ENCODE measurements around the gene OR6K2.
A peak's percentile ranks its signal among the peaks of the same experiment; 100 is the strongest.
"Not testable (repeated sequence)": the region's sequence is repeated elsewhere in the genome, so short reads cannot be mapped to it uniquely, and the experiment has no call there.

Gene OR6K2

DNA sequence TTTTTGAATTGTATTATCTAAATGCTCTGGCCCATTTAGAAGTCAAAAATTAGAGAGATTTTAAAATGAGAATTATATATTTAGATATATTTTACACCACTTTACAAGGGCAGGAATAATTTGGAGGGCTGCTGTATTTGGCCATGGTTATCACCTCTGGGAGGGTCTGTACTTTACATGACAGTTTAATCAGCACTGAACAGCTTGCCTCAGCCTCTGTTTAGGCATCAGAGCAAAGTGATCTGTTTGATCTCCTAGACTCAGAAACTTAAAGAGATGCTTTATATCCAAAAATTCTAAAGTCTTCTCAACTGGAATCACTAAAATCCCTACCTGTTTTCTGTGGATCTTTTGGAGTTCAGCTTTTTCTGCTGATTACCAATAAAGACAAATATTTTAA, 8.5 kb downstream of the OR6K2 start:
- TF ChIP-seq, protein P1, sequence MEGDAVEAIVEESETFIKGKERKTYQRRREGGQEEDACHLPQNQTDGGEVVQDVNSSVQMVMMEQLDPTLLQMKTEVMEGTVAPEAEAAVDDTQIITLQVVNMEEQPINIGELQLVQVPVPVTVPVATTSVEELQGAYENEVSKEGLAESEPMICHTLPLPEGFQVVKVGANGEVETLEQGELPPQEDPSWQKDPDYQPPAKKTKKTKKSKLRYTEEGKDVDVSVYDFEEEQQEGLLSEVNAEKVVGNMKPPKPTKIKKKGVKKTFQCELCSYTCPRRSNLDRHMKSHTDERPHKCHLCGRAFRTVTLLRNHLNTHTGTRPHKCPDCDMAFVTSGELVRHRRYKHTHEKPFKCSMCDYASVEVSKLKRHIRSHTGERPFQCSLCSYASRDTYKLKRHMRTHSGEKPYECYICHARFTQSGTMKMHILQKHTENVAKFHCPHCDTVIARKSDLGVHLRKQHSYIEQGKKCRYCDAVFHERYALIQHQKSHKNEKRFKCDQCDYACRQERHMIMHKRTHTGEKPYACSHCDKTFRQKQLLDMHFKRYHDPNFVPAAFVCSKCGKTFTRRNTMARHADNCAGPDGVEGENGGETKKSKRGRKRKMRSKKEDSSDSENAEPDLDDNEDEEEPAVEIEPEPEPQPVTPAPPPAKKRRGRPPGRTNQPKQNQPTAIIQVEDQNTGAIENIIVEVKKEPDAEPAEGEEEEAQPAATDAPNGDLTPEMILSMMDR (IDR thresholded peaks at IDR 0.05; ENCODE audit: low read depth, low read length): no peak
- TF ChIP-seq MYC (IDR thresholded peaks at IDR 0.05; ENCODE audit: low read depth, low read length) (no peak), POLR2A (IDR thresholded peaks at IDR 0.05; ENCODE audit: extremely low read depth, insufficient read length) (no peak)
- TF ChIP-seq, protein P2, sequence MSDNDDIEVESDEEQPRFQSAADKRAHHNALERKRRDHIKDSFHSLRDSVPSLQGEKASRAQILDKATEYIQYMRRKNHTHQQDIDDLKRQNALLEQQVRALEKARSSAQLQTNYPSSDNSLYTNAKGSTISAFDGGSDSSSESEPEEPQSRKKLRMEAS (IDR thresholded peaks at IDR 0.05; ENCODE audit: low read depth, low read length): no peak
- DNase-seq (ENCODE audit: low read depth): no peak
- no peak overlapping the region for H3K4me3 ChIP-seq (ENCODE audit: low read depth, low read length)

DNA sequence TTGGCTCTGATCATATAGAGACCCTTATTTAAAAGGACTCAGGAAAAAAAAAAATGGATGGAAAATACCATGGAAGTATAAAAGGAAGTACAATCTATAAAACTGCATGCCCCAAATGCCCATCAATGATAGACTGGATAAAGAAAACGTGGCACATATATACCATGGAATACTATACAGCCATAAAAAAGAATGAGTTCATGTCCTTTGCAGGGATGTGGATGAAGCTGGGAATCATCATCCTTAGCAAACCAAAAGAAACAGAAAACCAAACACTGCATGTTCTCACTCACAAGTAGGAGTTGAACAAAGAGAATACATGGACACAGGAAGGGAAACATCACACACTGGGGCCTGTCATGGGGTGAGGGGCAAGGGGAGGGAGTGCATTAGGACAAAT, 9.3 kb downstream of the OR6K2 start:
- not testable (repeated sequence) for DNase-seq (ENCODE audit: low read depth); H3K4me3 ChIP-seq (ENCODE audit: low read depth, low read length)

DNA sequence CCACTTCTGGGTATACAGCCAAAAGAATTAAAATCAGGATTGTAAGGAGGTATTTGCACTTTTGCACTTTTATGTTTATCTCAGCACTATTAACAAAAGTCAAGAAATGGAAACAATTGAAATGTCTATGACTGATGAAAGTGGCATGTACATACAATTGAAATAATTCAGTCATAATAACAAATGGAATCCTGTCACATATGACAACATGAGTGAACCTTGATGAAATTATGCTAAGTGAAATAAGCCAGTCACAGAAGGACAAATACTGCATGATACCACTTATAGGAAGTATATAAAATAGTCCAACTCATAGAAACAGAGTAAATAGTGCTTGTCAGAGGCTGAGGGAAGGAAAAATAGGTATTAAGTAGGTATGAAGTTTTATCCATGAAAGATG, 10.6 kb downstream of the OR6K2 start:
- no peak overlapping the region for H3K4me3 ChIP-seq (ENCODE audit: low read depth, low read length)

DNA sequence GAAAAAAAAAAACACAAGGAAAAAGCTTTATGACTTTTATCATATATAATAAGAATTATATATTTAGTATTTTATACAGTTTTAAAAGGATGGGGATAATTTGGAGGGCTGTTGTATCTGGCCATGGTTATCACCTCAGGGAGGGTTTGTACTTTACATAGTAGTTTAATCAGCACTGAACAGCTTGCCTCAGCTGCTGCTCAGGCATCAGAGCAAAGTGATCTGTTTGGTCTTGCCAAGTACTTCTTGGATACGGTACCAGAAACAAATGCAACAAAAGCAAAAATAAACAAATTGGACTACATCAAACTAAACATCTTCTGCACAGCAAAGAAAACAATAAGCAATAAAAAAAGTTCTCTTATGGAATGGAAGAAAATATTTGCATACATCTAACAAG, 11.3 kb downstream of the OR6K2 start:
- no peak overlapping the region for H3K4me3 ChIP-seq (ENCODE audit: low read depth, low read length)
- DNase-seq (ENCODE audit: low read depth): no peak
- no peak for TF ChIP-seq POLR2A (IDR thresholded peaks at IDR 0.05; ENCODE audit: extremely low read depth, insufficient read length)
- no peak for TF ChIP-seq MYC (IDR thresholded peaks at IDR 0.05; ENCODE audit: low read depth, low read length)
- TF ChIP-seq, protein P2 (IDR thresholded peaks at IDR 0.05; ENCODE audit: low read depth, low read length): no peak
- TF ChIP-seq, protein P1 (IDR thresholded peaks at IDR 0.05; ENCODE audit: low read depth, low read length): no peak

More for the DNA sequence above, 10.6 kb downstream of the OR6K2 start:
- DNase-seq (ENCODE audit: low read depth): no peak
- no peak for TF ChIP-seq MYC (IDR thresholded peaks at IDR 0.05; ENCODE audit: low read depth, low read length)

DNA sequence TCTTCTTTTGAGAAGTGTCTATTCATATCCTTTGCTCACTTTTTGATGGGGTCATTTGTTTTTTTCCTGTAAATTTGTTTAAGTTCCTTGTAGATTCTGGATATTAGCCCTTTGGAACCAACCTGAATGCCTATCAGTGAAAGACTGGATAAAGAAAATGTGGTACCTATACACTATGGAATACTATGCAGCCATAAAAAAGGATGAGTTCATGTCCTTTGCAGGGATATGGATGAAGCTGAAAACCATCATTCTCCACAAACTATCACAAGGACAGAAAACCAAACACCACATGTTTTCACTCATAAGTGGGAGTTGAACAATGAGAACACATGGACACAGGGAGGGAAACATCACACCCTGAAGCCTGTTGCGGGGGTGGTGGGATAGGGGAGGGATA, 12.1 kb downstream of the OR6K2 start:
- H3K4me3 ChIP-seq (ENCODE audit: low read depth, low read length); DNase-seq (ENCODE audit: low read depth): not testable (repeated sequence)

DNA sequence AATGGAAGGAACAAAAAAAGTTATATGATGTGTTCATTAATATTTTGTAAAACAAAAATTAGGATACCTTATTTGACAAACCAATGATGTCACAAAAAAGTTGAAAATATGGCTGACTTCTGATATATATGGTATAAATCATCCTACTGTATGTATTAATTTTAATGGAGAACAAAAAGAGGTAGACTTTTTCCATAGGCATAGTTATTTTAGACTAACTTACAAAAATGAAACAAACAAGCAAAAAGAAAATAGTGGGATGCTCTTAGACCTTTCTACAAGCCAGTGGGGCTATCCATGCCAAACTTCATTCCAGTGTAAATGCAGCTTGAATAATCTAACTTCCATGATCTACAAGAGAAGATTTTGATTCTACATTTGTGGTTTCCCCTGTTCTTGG, 13.4 kb downstream of the OR6K2 start:
- DNase-seq (ENCODE audit: low read depth): no peak
- no peak overlapping the region for H3K4me3 ChIP-seq (ENCODE audit: low read depth, low read length)
- TF ChIP-seq, protein P2 (IDR thresholded peaks at IDR 0.05; ENCODE audit: low read depth, low read length): no peak
- TF ChIP-seq, protein P1 (IDR thresholded peaks at IDR 0.05; ENCODE audit: low read depth, low read length): no peak
- no peak for TF ChIP-seq MYC (IDR thresholded peaks at IDR 0.05; ENCODE audit: low read depth, low read length)
- TF ChIP-seq POLR2A (IDR thresholded peaks at IDR 0.05; ENCODE audit: extremely low read depth, insufficient read length): no peak

DNA sequence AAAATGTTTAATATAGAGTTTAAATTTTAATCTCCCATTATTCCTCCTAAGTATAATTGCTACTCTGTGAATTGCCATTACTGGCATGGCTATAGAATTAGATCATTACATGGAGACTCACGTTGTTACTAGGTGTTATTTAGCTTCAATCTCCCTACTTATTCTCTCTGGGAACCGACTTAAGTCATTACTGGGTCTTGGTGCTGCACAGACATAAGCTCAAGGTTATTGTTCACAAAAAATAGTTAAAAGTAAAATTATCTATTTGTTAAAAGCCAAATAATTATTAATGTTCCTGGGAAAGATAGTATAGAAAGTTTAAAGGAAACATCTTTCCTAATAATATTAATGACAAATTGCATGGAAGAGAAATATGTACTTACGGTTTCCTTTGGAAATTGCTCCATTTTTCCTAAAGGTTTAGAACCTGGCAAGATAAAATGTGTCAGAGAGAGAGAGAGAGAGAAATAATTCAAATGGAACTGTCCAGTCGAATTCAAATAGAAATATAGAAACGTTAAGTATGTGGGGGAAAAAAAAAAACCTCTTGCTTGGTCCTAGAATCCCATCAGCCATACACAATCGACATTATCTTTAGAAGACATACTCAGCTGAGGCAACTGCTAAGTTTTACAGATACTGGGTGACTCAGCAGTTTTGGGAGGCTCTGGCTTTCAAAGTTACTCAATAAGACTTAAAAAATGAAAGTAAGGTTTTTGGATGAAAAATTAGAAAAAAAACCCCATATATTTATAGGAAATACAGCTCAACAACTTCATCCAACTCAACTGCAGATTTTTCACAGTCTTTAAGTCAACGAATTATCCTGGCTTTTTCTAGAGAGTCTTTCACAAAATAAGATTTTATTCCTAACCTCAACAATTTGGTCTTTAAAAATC, 14.1 kb downstream of the OR6K2 start, which contains the start of gene SPTA1:
TSS of gene SPTA1 (minus strand) at position 605 of the 899 bp plus-strand sequence. CDS start at position 407, 198 bp downstream.
- no peak for TF ChIP-seq MYC (IDR thresholded peaks at IDR 0.05; ENCODE audit: low read depth, low read length)
- peak; percentile 76 for DNase-seq (ENCODE audit: low read depth)
- no peak within 1 kb of the TSS for H3K4me3 ChIP-seq (ENCODE audit: low read depth, low read length)

DNA sequence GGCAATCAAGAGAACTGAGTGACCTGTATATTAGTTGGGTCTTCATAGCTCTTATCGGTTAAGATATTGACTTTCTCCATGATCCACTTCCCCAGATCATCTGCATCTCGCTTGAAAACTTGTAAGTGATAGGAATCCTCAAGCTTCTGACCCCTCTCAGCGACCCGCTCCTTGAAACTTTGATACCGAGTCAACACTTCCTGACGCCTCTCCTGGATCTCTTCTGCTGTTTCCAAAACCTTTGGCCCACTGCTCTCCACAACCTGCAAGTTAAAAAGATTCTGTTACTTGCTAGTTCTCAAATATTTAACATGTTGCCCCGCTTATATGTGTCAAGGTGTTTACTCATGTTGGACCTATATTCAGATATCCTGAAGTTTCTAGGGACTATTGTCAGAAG, 15.4 kb downstream of the OR6K2 start:
- TF ChIP-seq, protein P1 (IDR thresholded peaks at IDR 0.05; ENCODE audit: low read depth, low read length): no peak
- TF ChIP-seq MYC (IDR thresholded peaks at IDR 0.05; ENCODE audit: low read depth, low read length) (no peak), POLR2A (IDR thresholded peaks at IDR 0.05; ENCODE audit: extremely low read depth, insufficient read length) (no peak)
- TF ChIP-seq, protein P2 (IDR thresholded peaks at IDR 0.05; ENCODE audit: low read depth, low read length): no peak
- no peak overlapping the region for H3K4me3 ChIP-seq (ENCODE audit: low read depth, low read length)
- DNase-seq (ENCODE audit: low read depth): no peak

Data from NB4 (cell line).